Breast epithelium (tissue), 3 donors: ENCODE data around the gene DNASE1L2.

Source experiments
- CTCF ChIP-seq, 3 donors: fragments of 450-650 bp; IDR thresholded peaks; one replicate each; pipeline ENCODE4 v1.5.1; 2016 to 2017; ENCODE audit warnings: antibody characterized with exemption in 3 of 3, mild to moderate bottlenecking in 3 of 3, moderate library complexity in 3 of 3
- POLR2AphosphoS5 ChIP-seq, 3 donors: sonication (generic); formaldehyde crosslinking; IDR thresholded peaks; one replicate each; pipeline ENCODE4 v1.6.1; 2017; ENCODE audit warnings: antibody characterized with exemption in 3 of 3

- TF ChIP-seq CTCF (IDR thresholded peaks at IDR 0.05) (no peak), POLR2AphosphoS5 (IDR thresholded peaks at IDR 0.05) (no peak)
Measured at GRCh38 chr16:2204416-2205103, 31.7 kb upstream of the DNASE1L2 start.
